ENCODE measurements around the gene MME. TPM values are rescaled to one million over a fixed set of nuclear protein-coding genes. Genes with fewer than 3 reads are reported as not detected.

MME gene
- total and polyA plus RNA-seq, 2 of the 8 experiments (the other 6 are each of a cell fraction or from before 2014, with no cell fraction given): 5.0 to 39.6 TPM

DNA sequence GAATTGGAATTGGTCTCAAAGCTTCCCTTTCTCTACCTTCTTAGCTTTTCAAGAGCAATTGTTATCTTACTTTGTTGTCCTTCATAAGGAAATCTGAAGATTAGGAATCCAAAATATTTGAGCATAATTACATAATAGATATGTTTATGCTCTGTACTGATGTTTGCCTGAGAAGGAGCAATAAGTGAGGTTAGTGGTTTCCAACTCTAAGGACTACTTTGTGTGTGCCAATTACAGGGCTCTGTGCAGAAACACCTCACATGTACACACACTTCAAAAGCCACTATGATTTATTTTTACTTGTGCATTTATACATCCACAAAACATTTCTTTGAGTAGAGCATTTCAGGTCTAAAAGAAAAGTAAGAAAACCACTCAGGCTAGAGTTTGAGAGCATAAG lies 49.9 kb downstream of the MME start:
- Histone ChIP-seq H2BK20ac (ENCODE audit: low read length) (no peak overlapping the region), H3K56ac (replicated peaks; ENCODE audit: insufficient read length, low read depth, low read length) (no peak overlapping the region), H3K23me2 (ENCODE audit: low read depth, low read length) (no peaks in the 10 kb centered on the region), H3K79me2 (ENCODE audit: control insufficient read depth in 1 of 2, insufficient read depth in 2 of 2, low read length in 2 of 2) (no peaks in the 10 kb centered on the region), H3K4me1 (replicated peaks in 1 of 4; ENCODE audit: control insufficient read depth in 3 of 4, insufficient read depth in 4 of 4, low read length in 3 of 4) (peaks cover 0 to 2% (median 0%) of the 10 kb centered on the region in 4 experiments; a peak in 1 of 7 replicates), H4K91ac (replicated peaks; ENCODE audit: insufficient read length, low read length) (no peak overlapping the region), H3K9me3 (ENCODE audit: insufficient read depth in 2 of 2, low read depth in 1 of 2, low read length in 1 of 2) (no peaks in the 10 kb centered on the region), H4K5ac (ENCODE audit: insufficient read length, low read depth, low read length) (no peak overlapping the region), H3K36me3 (ENCODE audit: control insufficient read depth in 2 of 4, insufficient read depth in 4 of 4, low read length in 3 of 4) (no peaks in the 10 kb centered on the region), H3K14ac (ENCODE audit: insufficient read length) (no peak overlapping the region), H2AK5ac (ENCODE audit: low read depth, low read length) (no peak overlapping the region), H3K4me2 (ENCODE audit: insufficient read depth in 1 of 2, low read depth in 2 of 2, low read length in 2 of 2) (no peak overlapping the region), H2AFZ (ENCODE audit: low read length) (no peak overlapping the region), H2BK15ac (ENCODE audit: low read length) (no peak overlapping the region), H2BK120ac (replicated peaks; ENCODE audit: low read depth, low read length) (no peak overlapping the region), H3K27me3 (replicated peaks in 1 of 4; ENCODE audit: control insufficient read depth in 3 of 4, extremely low read depth in 1 of 4, insufficient read depth in 3 of 4, low read length in 3 of 4) (no peaks in the 10 kb centered on the region), H4K8ac (ENCODE audit: extremely low read depth, insufficient read depth, low read length) (no peak overlapping the region), H3K9ac (replicated peaks in 1 of 4; ENCODE audit: extremely low read depth in 1 of 4, low read depth in 3 of 4, low read length in 3 of 4) (no peak overlapping the region), H3K4me3 (ENCODE audit: extremely low read depth in 1 of 4, insufficient read depth in 2 of 4, low read depth in 3 of 4, low read length in 4 of 4) (no peak overlapping the region), H2BK5ac (ENCODE audit: low read depth, low read length) (no peak overlapping the region), H3K79me1 (ENCODE audit: low read depth, low read length) (no peaks in the 10 kb centered on the region), H3K4ac (replicated peaks; ENCODE audit: insufficient read length, low read depth, low read length) (no peak overlapping the region), H4K20me1 (replicated peaks in 1 of 2; ENCODE audit: control insufficient read depth in 1 of 2, insufficient read depth in 2 of 2, low read length in 2 of 2) (no peaks in the 10 kb centered on the region), H3K27ac (ENCODE audit: low read depth, low read length) (no peak overlapping the region), H3K18ac (ENCODE audit: extremely low read depth, low read length) (no peak overlapping the region), H3K23ac (ENCODE audit: insufficient read length) (no peak overlapping the region), H2BK12ac (ENCODE audit: low read depth, low read length) (no peak overlapping the region)
- POLR2A ChIA-PET (ENCODE audit: partially characterized antibody): no interaction called here
- FAIRE-seq (no peak), DNase-seq (ENCODE audit: low read depth in 1 of 2, low spot score in 2 of 2) (no peak)
- CTCF ChIA-PET (ENCODE audit: partially characterized antibody): interaction anchor here (2.0 kb wide), 1 partner anchor 11 kb away, joined by 7 read pairs; no protein-coding TSS in a partner anchor
- TF ChIP-seq, protein P1, sequence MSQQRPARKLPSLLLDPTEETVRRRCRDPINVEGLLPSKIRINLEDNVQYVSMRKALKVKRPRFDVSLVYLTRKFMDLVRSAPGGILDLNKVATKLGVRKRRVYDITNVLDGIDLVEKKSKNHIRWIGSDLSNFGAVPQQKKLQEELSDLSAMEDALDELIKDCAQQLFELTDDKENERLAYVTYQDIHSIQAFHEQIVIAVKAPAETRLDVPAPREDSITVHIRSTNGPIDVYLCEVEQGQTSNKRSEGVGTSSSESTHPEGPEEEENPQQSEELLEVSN (IDR thresholded peaks at IDR 0.05): no peak
- TF ChIP-seq, protein P2, sequence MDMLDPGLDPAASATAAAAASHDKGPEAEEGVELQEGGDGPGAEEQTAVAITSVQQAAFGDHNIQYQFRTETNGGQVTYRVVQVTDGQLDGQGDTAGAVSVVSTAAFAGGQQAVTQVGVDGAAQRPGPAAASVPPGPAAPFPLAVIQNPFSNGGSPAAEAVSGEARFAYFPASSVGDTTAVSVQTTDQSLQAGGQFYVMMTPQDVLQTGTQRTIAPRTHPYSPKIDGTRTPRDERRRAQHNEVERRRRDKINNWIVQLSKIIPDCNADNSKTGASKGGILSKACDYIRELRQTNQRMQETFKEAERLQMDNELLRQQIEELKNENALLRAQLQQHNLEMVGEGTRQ (IDR thresholded peaks at IDR 0.05; ENCODE audit: low read length): no peak
- TF ChIP-seq ZNF274 (IDR thresholded peaks at IDR 0.05; ENCODE audit: borderline replicate concordance, extremely low read depth, low read length): no peak
- TF ChIP-seq, protein P3, sequence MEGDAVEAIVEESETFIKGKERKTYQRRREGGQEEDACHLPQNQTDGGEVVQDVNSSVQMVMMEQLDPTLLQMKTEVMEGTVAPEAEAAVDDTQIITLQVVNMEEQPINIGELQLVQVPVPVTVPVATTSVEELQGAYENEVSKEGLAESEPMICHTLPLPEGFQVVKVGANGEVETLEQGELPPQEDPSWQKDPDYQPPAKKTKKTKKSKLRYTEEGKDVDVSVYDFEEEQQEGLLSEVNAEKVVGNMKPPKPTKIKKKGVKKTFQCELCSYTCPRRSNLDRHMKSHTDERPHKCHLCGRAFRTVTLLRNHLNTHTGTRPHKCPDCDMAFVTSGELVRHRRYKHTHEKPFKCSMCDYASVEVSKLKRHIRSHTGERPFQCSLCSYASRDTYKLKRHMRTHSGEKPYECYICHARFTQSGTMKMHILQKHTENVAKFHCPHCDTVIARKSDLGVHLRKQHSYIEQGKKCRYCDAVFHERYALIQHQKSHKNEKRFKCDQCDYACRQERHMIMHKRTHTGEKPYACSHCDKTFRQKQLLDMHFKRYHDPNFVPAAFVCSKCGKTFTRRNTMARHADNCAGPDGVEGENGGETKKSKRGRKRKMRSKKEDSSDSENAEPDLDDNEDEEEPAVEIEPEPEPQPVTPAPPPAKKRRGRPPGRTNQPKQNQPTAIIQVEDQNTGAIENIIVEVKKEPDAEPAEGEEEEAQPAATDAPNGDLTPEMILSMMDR (IDR thresholded peaks at IDR 0.05; ENCODE audit: control extremely low read depth in 1 of 3, insufficient read depth in 1 of 3, low read depth in 1 of 3, low read length in 3 of 3): no peak
- TF ChIP-seq CHD1 (IDR thresholded peaks at IDR 0.05; ENCODE audit: low read depth, low read length): no peak
- TF ChIP-seq MAFK (IDR thresholded peaks at IDR 0.05; ENCODE audit: low read depth, low read length): no peak
- no peak for TF ChIP-seq CBX5 (IDR thresholded peaks at IDR 0.05; ENCODE audit: low read depth, low read length)
- no peak for TF ChIP-seq SIX5 (IDR thresholded peaks at IDR 0.05; ENCODE audit: low read depth, low read length)
- no peak for TF ChIP-seq NRF1 (IDR thresholded peaks at IDR 0.05; ENCODE audit: low read depth, low read length)
- TF ChIP-seq FOSL1 (IDR thresholded peaks at IDR 0.05; ENCODE audit: insufficient read depth, low read depth, low read length): no peak
- TF ChIP-seq SUZ12 (IDR thresholded peaks at IDR 0.05; ENCODE audit: low read length): no peak

Measured in H1 (cell line).